HCT116 (cell line): Measurements from ENCODE around the gene GOLGA2.

Experiments
- CEBPB ChIP-seq: IDR thresholded peaks from 2 replicates; pipeline ENCODE4 v1.6.1; 2012; ENCODE audit warnings: low read depth
- EGR1 ChIP-seq: IDR thresholded peaks from 2 replicates; pipeline ENCODE4 v1.6.1; 2012; ENCODE audit warnings: low read depth
- SIN3A ChIP-seq: IDR thresholded peaks from 2 replicates; pipeline ENCODE4 v1.6.1; 2012; ENCODE audit warnings: low read depth
- TF ChIP-seq, protein P1 (sequence below), 3 experiments: fragments of 200-600 bp in 1 of 3; sonication (generic) in 1 of 3; IDR thresholded peaks in 2 of 3; conservative IDR thresholded peaks in 1 of 3; 2 replicates each; pipeline ENCODE4 v1.5.1; 2012 to 2017; ENCODE audit warnings: low read depth in 2 of 3, low read length in 2 of 3, antibody characterized with exemption in 1 of 3, borderline replicate concordance in 1 of 3, control low read depth in 1 of 3, mild to moderate bottlenecking in 1 of 3, mixed read lengths in 1 of 3, mixed run types in 1 of 3, moderate library complexity in 1 of 3; ENCODE audit not compliant: insufficient read depth in 1 of 3

GRCh38 chr9:128288273-128289004 lies 12.6 kb upstream of the GOLGA2 start:
- TF ChIP-seq, protein P1, sequence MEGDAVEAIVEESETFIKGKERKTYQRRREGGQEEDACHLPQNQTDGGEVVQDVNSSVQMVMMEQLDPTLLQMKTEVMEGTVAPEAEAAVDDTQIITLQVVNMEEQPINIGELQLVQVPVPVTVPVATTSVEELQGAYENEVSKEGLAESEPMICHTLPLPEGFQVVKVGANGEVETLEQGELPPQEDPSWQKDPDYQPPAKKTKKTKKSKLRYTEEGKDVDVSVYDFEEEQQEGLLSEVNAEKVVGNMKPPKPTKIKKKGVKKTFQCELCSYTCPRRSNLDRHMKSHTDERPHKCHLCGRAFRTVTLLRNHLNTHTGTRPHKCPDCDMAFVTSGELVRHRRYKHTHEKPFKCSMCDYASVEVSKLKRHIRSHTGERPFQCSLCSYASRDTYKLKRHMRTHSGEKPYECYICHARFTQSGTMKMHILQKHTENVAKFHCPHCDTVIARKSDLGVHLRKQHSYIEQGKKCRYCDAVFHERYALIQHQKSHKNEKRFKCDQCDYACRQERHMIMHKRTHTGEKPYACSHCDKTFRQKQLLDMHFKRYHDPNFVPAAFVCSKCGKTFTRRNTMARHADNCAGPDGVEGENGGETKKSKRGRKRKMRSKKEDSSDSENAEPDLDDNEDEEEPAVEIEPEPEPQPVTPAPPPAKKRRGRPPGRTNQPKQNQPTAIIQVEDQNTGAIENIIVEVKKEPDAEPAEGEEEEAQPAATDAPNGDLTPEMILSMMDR (IDR thresholded peaks at IDR 0.05 in 2 of 3, conservative IDR thresholded peaks at IDR 0.05 in 1 of 3; ENCODE audit: borderline replicate concordance in 1 of 3, insufficient read depth in 1 of 3, low read depth in 2 of 3, low read length in 2 of 3), result no peak
- TF ChIP-seq SIN3A, result no peak
- TF ChIP-seq EGR1, result no peak
- TF ChIP-seq CEBPB, result no peak
